ENCODE data around the gene TP53BP2.
"Not testable (repeated sequence)": the region's sequence is repeated elsewhere in the genome, so short reads cannot be mapped to it uniquely, and the experiment has no call there.

The TP53BP2 gene

DNA sequence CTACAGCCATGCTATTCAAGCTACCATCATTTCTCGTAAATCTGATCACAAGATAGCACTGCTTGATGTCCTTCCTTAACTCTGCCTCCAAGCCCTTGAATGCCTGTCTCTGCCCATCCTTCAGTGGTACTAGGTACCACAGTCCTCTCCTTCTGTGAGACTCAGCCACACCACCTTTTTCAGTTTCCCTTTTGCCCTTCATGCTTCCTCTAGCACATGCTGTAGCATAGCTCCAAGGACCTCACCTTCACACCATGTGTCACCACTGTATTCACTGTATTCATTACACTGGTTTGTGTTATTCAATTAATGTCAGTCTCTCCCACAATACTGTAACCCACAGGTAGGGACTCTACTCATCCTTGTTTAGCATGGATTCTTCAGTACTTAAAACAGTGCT, 8.0 kb upstream of the TP53BP2 start:
- no peak for DNase-seq

DNA sequence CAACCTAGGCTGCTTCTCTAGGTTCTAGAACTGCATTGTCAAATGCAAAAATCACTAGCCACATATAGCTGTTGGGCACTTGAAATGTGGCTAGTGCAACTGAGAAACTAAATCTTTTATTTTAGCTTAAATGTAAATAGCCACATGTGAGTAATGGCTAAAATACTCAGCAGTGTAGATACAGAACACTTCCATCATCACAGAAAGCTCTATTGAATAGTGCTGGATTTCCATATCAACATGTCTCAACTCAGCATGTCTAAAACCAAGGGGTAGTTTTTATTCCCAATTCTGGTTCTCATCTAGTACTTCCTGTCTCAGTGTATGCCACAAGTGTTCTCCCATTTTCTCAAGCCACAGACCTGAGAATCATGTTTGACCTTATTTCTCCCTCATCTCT, 7.5 kb upstream of the TP53BP2 start:
- DNase-seq = no peak

DNA sequence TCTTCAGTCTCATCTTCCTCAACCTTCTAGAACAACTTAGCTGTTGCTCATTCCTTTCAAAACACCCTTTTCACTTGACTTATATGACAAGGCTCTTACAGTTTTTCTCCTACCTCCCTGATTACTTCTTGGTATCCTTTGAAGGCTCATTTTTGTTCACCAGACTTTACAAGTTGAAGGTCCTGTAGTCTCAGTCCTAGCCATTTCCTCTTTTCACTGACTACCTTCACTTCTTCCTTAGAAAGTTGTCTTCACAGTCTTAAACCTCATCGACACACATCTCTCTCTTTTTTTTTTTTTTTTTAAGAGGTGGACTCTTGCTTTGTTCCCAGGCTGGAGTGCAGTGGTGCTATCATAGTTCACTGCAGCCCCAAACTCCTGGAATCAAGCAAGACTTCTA, 6.6 kb upstream of the TP53BP2 start:
- DNase-seq = no peak

DNA sequence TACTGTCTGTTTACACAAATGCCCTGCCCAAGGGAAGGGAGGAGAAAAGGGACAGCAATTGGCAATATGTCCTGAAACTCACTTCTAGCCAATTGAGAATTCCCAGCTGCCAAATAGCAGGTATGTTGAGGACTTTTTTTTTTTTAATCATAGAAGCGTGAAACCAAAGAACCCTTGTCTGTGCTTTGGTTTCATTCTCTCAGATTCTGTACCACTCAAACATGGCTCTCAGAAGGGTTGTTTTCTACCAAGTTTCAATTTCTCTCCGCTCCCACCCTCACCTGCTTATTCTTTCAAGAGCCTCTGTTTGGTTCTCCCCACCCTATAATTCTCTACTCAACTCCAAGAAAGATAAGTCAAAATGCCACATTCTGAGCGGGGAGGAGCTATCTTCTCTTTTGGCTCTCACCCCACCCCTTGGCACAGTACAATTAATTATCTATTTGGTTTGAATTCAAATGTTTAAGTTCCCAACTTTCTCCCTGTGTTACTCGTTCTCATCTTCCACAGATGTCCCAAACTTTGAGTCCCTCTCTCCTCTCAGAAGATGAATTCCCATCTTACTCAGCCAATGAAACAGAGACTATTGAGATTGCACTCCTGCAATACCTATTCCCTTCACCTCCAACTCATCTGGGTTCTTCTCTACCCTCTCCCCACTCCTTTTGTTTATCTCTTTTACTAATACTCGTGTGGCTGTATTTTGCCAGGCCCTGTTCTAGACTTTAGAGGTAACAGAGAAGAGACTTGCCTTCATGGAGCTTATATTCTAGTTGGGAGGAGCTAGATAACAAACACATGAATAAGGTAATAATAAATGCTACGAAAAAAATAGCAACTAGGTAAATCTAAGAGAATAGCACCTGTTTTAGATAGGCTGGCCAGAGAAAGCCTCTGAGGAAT, 3.9 kb upstream of the TP53BP2 start:
- no peak for DNase-seq

DNA sequence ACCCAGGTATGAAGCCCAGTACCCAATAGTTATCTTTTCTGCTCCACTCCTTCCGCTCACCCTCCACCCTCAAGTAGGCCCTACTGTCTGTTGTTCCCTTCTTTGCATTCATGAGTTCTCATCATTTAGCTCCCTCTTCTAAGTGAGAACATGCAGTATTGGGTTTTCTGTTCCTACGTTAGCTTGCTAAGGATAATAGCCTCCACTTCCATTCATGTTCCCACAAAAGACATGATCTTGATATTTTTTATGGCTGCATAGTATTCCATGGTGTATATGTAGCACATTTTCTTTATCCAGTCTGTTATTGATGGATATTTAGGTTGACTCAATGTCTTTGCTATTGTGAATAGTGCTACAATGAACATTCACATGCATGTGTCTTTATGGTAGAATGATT, 2.8 kb upstream of the TP53BP2 start:
- no peak for DNase-seq

DNA sequence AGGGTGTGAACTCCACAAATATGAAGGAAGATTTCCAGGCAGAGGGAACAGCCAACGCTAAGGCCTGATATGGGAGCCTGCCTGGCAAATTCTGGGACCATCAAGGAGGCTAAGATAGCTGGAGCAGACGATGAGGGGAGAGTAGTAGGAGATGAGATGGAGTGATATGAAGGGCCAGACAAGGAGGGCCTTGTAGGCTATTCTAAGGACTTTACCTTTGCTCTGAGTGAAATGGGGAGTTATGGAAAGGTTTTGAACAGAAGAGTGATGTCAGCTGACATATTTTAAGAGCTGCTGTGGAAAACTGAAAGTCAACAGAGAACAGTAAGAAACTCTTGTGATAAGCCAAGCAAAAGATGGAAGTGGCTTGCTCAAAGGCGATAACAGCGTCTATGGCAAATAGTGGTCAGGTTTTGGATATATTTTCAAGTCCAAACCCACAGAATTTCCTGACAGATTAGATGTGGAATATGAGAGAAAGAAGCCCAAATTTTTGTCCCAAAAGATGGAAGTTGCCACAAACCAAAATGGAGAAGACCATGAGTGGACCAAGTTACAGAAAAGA, 2.1 kb upstream of the TP53BP2 start:
- DNase-seq = no peak

DNA sequence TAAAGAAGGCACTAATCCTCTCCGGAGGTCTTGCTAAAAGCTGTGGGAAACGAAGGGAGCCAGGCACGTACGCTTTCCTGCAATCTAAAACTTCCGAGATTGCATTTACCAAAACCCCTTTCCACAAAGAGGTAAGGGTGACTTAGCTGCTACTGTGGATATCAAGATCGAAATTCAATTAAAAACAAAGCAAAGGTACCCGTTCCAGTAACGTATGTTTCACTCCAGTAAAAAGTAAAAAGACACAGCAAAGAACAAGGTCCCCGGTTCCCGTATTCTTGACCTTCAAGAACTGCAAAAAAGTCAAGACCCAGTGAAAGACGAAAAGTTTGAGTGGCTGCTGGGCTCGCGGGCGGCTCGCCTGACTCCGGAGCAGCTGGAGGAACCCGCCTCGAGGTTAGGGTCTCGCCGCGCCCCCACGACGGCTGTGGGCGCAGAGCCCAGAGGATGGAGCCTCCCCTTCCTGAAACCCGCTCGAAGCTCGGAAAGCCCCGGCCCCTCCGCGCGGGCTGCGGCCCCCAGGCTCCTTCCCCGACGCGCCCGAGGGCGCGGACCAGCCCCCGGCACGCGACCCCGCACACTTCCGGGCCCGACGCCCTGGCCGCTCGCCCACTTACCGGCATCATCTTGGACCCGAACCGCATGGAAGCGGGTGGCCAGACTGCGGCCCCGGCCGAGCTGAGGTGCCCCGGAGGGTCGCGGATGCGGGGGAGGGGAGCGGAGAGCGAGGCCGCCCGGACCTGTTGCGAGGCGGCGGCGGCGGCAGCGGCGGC, 524 bp downstream of the TP53BP2 start:
- peak; percentile 57 for DNase-seq

DNA sequence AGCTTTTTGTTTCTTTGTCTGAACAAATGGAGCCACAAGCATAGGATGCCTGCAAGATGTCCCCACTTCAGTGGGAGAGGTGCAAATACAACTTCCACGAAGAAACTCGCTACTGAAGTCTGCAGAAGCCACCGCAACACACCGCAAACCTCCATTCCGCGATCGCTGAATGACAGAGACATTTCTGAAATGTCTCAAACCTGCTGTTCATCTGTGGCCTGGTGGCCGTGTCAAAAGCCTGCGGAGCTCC, 1.0 kb downstream of the TP53BP2 start:
- no peak for DNase-seq

DNA sequence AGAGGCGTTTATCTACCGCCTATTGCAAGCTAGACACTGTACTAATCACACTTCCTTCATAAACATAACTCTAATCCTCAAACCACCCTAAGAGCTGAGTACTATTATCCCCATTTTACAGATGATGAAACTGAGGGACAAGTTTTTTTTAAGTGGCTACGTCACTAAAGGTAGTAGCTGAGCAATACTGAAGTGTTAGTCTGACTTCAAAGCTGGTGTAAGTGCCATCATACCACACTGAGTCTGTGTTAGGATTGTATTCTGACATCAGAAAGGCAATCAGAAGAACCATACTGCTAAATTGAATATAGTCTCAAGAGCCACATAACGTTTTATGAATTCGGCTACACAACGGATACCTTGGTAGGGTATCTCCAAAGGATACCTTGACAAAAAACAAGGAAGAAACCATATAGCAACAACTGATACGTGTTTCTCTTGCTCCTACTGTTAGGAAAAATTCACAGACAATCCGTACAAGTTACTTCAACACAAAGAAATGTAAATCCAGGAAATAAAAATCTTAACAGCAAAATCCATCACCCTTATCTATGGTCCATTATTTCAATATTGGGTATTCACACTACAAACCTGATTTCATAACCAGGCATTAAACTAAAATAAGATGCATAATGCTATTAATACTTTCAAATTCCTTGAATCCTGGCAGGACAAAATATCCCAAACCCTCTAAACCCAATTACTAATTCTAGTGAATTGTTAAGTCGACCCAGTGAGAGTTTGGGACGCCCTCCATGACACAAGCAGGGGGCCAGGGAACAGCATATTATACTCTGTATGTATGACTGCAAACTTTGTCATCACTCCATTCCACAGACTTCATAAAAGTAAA, 1.6 kb downstream of the TP53BP2 start:
- no peak for DNase-seq

DNA sequence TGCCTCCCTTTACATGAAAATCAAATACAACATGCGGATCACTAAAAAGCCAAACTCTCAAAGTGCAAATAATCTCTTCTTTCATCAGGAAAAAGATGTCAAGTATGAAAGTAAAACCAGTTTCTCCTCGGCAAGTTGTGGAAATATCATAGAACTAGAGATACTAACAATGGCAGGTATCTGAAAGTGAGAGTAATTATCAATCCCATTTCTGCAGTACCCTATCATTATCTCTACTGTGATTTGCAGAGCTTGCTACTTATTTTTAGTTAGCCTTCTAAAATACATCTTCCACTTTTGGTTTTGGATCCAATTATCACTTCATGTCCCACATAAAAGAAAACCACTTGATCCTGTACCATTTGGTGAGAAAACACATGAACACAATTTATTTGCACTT, 3.0 kb downstream of the TP53BP2 start:
- peak; percentile 82 for DNase-seq

DNA sequence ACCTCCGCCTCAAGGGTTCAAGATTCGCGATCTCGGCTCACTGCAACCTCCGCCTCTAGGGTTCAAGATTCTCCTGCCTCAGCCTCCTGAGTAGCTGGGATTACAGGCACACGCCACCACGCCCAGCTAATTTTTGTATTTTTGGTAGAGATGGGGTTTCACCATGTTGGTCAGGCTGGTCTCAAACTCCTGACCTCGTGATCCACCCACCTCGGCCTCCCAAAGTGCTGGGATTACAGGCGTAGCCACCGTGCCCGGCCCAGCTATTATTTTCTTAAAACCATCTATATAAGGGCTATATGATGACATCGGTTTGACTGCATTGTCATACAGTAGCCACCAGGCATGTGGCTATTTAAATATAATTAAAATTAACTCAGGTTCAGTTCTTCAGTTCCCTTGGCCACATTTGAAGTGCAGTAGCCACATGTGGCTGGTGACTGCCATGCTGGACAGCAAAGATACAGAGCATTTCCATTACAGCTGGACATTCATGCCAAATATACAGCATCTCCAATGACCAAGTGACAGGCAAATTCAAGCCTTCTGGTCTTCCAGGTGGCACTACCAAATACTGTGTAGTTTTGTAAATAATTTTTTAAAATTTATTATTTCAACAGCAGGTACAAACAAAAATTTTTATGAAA, 3.6 kb downstream of the TP53BP2 start:
- DNase-seq = not testable (repeated sequence)

DNA sequence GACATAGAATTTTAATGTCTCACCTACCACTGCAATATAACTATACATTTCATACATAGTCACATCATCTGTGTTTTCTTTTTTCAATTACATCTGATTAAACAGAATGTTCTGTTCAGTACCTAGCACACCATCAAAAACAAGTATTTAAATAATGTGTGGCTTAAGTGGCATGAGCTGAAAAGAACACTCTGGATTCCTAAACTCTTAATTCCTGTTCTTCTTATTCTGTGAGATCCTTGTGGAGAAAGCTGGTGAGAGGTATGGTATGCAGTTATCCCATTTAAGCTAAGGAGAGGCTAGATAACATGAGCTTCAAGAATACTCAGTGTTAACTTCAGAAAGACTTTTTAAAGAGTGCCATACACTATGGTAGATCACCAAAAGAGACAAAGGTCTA, 5.5 kb downstream of the TP53BP2 start:
- no peak for DNase-seq

DNA sequence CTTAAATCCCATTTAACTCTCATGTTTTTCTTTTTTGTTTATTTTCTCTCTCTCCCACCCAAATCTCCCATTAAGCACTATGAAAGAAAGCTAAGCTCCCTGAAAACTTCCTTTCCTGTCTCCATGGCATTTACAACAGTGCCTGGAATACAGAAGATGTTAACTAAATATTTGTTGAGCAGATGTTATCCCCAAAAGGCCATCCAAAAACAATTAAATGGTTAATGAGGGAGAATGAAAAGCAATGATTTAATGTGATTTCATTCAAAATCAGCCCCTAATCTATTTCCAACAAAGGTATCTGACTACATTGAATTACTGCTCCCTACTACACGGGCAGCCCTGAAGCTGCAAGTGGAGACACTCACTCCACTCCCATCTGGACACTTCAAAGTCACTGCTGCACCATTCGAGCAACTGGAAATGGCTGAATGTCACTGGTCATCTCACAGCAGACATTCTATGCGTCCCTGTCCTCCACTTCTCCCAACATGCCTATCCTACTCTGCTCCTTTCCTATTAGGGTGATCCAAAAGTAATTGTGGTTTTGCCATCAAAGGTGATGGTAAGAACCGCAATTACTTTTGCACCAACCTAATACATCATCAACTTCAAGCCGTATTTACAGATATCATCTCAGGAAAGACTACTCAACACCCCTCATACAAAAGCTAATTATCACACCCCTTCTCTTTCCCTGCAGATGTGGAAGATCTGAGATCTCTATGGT, 7.5 kb downstream of the TP53BP2 start:
- no peak for DNase-seq

DNA sequence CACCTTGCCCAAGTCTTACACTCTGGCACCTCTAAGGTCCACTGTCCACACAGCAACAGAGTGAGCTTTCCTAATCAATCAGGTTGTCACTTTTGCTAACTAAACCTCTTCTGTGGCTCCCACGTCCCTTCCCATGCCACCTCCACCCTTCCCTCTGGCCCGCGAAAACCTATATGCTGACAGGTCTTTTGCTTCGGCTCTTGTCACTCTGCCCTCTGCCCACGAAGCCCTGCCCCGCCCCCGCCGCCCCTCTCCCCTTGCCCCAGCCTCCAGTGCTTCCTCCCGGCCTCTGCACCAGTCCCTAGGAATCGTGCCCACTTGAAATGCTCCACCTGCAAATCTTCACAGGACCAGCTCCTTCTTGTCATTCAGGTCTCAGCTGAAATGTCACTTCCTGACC, 8.1 kb downstream of the TP53BP2 start:
- DNase-seq = no peak

DNA sequence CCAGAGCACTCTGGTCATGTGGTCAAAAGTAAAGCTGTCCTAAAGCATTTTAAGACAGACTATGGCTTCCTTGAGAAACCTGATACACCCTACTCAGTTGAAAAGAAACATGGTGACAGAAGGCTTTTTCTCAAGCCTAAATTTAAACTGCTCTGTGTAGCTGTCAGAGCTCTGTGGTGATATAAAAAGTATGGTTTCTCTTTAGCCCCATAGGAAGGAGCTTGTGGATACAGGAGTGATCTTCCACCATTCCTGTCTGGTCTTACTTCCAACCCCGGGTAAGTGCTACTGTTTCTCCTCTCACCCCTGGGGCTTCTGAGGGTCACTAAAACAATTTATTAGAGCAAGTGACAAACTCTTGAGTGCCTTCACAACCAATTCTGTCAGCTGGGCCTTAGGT, 8.5 kb downstream of the TP53BP2 start:
- no peak for DNase-seq

DNA sequence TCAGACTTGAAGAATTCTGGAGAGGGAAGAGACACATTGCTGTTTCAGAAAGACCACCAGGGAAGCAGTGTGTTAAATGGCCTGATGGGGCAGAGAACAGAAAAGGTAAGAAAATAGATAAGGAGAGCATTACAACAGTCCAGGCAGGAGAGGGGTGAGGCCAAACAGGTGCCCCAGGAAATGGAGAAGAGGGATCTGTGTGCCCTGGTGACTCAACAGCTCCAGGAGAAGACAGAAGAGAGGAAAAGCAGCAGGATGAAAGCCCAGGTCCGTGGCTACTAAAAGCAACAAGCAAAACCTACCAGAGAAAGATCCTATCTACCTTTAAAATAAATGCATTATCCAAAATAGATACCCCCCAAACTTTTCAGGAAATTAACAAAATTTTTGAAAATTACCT, 9.2 kb downstream of the TP53BP2 start:
- no peak for DNase-seq

DNA sequence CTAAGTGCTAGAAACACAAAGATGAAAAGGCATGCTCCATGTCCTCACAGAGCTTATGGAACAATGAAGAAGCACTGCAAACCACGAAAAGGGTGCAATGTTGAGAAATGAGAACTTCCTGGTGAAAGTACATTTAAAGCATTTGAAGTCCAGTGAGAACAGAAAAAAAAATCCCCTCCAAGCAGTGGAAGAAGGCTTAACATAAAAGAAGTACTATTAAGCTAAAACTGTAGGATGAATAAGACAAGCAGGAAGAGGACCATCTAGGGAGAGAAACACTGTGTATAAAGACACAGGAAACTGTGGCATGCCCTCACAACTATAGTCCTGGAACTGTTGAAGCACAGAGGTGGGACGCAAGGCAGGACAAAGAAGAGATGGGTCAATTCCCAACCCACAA, 10.0 kb downstream of the TP53BP2 start:
- no peak for DNase-seq

DNA sequence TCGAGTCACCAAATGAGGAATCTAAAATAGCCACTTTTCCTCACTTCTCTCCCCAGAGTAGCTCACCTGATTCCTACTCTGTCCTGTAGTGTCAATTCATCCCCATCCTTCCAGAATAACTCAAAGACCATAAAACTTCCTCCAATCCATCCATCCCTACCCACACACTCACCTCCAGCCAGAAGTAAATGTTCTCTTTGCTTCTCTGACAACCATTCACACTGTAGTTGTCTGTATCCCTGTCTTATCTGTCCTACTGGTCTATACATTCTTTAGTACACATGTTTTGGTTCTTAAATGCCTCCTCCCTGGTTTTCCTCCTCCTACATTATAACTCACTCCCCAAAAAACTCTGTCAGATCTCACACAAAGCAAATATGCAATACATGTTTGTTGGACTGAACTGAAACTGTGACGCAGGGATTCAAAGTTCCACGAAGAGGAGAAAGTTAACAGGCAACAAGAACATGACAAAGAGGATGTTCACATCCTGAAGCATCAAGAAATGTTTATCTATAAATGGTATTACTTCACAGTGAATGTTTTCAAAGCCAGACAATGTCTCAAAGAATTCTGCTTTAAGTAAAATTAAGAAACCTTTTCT, 11.0 kb downstream of the TP53BP2 start:
- no peak for DNase-seq

DNA sequence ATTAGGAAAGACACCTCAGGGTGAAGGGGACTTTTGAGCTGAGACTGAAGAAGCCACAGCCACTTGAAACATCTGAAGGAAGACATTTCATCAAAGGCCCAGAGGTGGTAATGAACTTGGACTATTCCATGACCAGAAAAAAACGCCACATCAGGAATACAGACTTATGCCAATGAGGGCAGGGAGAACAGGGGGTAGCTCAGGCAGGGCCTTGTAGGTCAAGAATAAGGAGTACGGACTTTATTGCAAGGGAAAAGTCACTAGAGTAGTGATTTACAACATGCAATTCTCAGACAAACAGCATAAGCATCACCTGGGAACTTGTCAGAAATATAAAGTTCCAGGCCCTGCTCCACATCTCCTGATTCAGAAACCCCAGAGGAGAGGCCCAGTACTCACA, 11.8 kb downstream of the TP53BP2 start:
- DNase-seq = no peak

DNA sequence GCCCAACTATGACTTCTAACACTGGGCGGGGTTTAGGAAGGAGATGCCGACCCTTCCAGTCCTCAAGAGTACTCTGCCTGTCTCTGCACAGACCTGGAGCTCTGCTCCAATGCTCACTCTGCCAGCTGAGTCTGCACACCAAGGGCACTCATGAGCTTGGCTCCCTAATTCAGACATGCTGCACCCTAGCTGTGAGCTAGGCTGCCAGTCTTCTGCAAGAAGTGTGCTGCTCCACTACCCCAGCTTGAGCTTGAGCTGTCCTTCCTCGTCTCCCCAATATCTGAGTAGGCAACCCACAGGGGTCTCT, 13.2 kb downstream of the TP53BP2 start:
- no peak for DNase-seq

DNA sequence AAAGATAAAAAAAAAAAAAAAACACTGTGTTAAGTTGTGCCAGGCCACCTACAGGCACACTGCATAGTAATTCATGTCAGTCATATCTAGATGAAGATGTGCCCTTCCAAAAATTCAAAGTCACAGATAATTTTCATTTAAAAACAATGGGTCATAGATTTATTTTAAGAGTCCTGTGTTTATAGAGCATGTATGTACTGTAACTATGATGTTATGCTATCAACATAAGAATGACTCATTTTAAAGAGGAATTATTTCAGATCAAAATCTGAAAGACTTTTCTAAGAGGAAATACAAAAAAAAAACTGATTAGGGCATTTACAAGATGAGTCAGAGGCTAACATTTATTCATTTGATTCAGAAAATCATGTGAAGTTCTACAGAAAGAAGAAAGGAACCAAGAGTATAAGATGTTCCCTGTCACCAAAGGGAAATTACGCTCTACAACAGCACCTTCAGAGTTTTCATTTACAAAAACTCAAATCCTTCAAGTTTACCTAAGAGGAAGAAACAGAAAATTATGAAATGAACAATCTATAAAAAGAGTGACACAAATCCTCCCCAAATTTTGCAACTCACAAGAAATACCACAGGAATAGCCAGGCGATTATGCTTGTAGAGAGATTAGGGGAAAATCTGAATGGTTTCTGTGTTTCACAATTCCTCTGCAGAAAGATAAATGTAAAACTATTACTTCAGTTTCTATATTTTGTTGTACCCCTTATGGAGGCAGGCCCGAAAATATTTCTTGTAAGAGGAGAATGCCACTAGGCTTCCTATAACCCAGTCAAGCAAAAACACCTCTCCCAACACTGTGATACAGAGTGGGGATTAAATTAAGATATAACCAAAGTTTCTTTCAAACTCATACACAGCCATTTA, 13.8 kb downstream of the TP53BP2 start:
- DNase-seq = no peak
